ENCODE results near the gene NMNAT3.

DNA sequence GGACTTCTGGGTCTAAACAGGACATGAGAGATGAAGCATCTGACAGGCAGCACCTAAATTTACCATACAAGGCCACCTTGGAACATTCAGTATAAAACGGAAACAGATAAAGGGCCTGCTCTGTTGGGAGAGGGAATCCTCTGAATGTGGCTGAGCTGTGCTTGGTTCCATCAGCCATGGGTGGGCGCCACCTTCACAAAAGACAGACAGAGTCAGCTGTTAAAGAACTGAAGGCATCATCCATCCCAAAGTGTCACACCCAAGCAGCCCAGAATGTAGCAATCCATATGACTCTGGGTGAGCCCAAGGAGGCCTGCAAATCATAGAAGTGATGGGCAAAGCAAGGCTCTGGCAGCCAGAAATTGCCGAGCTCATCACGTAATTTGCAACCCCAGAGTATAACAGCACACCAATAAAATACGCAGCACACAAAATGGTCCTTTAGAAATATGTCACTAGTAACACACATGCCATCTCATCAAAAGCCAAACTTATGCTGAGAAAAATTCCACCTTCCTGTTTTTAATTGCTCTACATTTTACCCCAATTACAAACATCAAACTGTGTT, 113.4 kb downstream of the NMNAT3 start:
- TF ChIP-seq POLR2AphosphoS5 (IDR thresholded peaks at IDR 0.05; ENCODE audit: low read depth, low read length) (no peak), POLR2A (IDR thresholded peaks at IDR 0.05; ENCODE audit: low read depth, low read length) (no peak)
